Muscle of arm (tissue), 12 donors: Measurements from ENCODE around the gene CEP152. TPM values are rescaled to one million over a fixed set of nuclear protein-coding genes. Genes with fewer than 3 reads are reported as not detected.
A peak's percentile ranks its signal among the peaks of the same experiment; 100 is the strongest.
"Not testable (repeated sequence)": the region's sequence is repeated elsewhere in the genome, so short reads cannot be mapped to it uniquely, and the experiment has no call there.

ENCODE experiments used
- DNase-seq: peaks from one replicate; pipeline ENCODE4 v3.0.0-alpha.2; 2013
- polyA plus RNA-seq, 12 donors: library from polyadenylated mRNA; unstranded; fragments of 120-200 nt; gene quantifications; one replicate each; pipeline ENCODE4 v1.2.1, GENCODE V29; 2013; ENCODE audit not compliant: insufficient read length in 12 of 12

The CEP152 gene
- polyA plus RNA-seq, 12 donors = 1.7 to 7.9 (median 4.3) TPM; not detected in 1

DNA sequence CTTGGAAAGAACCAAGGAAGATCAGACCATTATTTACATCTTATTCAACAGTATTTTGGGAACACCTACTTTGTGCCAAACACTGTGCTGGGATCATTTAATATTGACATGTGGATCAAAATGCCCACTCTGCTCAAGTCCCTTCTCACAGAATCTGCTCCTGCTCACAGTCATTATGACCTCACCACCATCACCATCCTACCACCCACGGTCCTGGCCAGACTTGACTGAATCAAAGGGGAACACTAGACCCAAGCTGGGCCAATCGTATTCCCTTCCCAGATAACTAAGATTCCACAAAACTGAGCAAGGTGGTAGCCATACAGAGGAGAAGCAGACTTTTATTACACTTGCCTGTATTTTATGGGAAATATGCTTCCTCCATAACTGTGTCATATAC lies 3.4 kb upstream of the CEP152 start:
- DNase-seq = no peak

DNA sequence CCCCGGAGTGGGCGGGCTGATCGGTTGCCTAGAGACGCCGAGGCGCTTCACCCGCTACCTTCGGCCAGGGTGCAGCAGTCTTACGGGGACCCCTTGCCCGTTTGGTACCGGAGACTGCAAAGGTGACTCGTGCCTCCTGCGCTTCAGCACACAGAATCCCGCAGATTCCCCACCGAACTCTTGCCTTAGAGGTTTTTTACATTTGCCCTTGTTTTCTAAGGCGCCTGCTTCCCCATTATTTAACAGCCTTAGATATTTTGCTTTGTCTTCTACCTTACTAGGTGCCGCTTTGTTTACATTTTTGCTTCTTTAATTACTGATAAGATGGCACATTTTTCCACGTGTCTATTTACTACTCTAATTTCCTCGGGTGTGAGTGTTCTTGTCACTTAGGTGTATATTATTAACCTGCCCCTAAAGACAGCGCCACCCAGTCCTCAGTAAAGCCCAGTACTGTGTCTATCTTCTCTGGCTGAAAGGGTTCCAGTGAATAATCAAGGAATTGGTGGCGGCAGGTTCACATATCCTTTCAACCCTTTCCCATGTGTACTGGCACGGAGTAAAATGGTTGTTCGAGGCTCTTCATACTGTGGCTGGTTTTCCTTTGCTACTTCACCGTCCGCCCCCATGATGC lies 573 bp upstream of the CEP152 start:
- no peak for DNase-seq

DNA sequence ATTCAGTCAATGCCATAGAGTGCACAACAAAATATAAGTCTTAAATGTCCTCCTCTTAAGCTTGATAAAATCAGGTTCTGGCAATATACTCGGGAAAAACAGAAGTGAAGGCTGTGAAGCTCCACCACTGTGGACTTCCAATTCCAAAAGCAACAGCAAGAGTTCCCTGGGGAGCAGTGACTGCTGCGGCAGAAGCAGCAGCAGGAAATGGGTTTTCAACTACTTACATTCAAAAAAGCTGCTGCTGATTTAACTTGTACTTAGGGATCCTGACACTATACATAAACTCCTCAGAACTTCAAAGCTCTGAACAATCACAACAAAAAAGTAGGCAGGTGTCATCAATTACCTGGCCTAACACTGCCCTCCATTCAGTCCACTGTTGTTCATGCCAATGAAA lies 4.7 kb downstream of the CEP152 start:
- DNase-seq = no peak

DNA sequence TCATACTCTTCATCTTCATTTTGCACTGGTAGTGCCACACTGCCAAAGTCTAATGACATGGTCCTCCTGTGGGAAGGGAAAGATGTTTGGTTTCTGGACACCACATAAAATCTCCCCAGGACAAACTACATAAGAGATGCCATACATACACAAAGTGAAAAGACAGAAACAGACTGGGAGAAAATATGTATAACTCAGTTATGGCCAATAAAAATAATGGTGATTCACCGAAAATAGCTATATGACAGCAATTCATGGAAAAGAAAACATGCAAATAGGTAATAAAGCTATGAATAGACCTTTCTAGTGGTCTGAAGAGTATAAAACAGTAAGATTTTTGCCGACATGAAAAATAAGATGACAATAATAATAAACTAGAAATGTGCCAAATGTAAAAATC lies 5.3 kb downstream of the CEP152 start:
- DNase-seq = no peak

DNA sequence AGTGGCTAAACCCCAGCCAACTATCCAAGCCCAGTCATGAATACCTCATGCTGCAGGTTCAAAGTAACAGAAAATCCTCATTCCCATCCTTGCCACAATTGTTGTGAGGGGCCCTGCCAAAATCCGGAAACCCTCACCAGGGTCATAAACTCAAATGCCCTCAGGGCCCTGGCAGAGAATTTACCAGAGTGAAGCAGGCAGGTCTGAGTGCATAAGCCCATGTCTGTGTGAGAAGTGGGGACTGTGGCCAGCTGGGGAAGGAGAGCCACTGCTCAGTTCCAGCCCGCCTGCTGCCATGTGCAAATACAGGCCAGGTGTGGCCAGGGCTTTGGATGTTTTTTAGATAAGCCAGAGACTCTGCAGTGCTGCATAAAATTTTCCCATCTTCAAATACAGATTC lies 7.0 kb downstream of the CEP152 start:
- no peak for DNase-seq

DNA sequence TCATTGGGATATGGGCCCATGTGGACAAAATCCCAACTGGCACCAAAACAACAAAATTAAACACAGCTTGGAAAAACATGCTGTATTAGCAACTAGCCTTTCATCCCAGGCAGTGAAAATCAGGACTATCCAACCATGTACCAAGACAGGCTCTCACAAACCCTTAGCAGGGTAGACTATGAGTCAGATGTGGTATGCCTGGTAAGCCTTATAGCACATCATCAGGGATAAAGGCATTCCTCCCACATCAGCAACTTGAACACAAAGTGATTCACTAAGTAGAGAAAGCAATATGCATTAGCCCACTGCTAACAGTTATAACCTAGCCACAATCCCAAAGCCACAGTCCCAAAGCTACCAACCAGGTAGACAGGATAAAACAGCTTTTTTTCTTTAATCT lies 8.0 kb downstream of the CEP152 start:
- DNase-seq = no peak

DNA sequence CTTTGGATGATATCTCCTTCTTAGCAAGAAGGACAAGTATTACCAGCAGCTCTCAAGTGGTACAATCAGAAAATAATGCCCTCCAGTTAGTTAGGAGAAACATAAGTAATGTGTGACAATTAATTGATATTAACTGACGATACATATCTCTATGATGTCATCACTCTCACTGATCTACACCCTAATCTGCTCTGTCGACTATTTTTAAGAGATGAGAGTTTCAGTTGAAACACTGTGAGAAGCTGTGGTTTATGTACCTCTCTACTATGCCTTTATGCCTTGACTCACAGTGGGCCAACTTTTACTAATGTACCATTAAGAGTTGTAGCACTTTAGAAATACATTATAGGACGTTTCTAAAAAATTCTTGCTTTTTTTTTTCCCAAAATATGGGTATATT lies 8.6 kb downstream of the CEP152 start:
- no peak for DNase-seq

DNA sequence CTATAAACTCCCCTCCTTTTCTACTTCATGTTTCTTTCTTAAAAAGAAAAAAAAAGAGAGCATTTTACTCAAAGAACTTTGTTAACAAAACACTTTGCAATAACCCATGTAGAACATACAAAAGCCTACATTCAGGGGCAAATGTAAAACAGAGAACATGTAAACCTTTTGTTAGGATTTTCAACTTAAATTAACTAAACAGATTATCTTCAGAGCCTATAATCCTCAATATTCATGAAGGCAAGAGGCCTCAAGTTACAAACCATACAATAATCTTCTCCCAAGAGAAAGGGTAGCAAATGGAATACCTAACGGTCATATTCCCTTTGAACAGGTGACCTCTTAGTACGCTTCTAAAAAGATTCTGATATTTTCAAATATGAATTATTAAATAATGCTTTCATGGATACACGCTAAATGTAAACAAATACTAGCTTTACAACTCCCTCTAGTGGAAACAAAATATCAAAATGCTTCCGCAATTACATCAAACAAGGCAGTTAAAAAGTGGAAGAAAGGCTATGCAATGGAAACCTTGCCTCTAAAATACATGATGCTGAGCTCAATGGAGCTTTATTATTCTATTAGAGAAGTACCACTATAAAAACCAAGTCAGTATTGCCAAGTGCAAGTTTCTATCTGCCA lies 9.9 kb downstream of the CEP152 start:
- DNase-seq = peak; percentile 55

DNA sequence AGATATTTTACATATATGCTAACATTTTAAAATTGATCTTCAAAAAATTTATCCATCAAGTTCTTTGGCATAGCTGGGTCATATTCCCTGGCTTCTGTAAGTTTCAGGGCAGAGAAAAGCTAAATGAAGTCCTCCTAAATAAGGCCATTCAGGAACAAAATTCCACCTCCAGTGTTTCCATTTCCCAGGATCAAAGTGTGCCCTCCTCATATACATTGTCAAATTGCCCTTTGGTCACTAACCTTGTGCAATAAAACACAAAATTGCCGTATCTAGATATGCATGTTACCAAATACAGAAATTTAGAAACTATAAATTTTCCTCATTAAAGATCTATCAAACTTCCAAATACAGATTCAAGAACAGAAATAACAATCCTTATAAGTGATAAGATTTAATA lies 10.6 kb downstream of the CEP152 start:
- no peak for DNase-seq

DNA sequence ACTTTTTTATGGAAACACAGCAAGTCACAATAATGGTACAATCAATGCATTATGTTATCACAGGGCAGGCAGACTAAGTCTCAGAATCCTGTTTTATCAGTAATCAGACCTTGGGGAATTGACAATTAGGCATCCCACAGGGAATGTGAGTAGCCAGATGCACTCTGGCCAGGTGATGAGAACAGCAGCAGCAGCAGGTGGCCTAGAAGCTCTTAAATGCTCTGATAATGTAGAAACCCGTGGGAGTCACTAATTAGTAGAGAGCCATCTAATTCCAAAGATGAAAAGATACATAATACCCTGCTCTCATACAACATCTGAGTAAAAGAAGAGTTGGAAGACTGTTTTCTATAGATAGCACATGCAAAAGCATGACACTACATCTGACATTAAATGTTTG lies 12.6 kb downstream of the CEP152 start:
- no peak for DNase-seq

DNA sequence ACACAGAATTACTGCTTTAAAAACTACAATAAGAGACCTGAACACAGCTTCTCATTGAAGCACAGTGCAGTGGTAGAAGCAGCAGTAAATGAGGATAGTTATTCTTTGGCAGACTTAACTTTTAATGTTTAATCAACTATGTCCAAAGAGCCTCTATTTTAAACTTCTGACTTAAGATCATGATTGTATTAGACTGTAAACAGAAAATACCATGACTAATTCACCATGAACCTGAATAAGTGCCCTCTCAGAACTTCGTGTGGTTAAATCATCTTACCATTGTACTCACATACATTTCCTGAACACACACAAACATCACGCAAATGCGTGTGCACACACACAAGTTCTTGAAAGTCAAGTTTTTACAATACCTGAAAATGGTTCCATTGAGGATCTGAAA lies 13.9 kb downstream of the CEP152 start:
- no peak for DNase-seq

DNA sequence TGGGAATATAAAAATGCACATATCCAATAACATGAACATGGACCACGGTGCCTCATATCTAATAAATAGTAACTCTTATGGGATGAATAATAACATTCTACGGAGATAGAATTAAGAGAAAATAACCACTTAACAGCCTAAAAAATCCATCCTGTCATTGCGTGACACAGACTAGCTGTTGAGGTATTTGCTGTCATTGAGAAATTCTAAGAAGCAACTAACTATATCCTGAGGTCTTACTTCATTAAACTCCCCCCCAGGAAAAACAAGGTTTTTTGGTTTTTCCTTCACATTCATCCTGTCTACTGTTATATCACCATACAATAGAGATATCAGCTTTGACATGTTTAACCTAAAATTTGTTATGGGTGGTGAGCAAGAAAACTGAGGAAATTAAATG lies 14.3 kb downstream of the CEP152 start:
- DNase-seq = no peak

DNA sequence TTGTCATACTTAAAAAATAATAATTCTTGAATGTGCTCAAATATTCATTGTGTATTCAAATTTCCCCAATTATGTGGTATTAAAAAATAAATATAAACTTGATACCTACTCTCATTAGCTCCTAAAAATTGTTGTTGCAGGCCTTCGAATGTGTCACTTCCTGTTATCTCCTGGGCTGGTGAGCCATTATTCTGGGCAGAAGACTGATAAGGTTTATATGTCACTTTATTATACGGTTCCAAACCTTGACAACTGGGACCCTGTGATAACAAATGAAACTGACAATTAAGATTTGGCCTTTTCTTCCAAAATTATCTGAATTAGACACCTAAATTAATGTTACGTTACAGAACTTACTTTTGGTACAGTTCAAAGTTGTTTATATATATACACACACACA lies 15.0 kb downstream of the CEP152 start:
- DNase-seq = no peak

DNA sequence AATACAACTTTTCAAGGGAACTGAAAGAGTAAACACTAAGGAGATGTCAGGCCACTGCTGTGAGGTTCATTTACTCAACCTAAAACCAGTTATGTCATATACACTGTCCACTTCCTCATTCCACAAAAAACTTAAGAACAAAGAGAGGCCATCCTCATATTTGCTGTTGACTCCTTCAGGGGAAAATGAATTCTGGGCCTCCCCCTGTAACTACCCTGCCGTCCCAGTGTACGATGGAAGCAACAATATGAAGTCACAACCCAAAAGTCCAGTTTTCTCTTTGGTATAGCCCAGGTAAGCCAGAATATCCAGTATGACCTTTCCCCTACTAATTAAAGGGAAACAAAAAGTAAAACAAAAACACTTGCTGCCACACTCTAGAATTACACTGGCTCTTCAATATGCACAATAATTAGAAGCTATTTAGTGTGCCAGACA lies 16.2 kb downstream of the CEP152 start:
- DNase-seq = no peak

DNA sequence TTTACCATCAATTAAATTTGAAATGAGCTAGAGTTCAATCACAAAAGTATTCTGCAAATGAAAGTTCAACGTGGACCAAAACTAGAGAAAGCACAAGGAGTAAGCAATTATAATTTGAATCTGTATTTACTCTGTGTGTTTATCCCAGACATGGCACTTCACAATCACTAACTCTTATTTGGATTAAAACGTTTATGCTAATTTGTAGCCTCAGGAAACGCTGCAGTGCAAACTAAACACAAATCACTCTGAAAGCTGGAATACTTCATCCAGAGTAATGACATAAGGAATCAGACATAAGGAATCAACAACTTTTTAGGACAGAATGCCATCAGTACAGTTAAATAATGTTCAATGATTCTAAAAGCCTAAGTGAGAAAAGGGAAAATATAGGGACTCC lies 18.5 kb downstream of the CEP152 start:
- no peak for DNase-seq

DNA sequence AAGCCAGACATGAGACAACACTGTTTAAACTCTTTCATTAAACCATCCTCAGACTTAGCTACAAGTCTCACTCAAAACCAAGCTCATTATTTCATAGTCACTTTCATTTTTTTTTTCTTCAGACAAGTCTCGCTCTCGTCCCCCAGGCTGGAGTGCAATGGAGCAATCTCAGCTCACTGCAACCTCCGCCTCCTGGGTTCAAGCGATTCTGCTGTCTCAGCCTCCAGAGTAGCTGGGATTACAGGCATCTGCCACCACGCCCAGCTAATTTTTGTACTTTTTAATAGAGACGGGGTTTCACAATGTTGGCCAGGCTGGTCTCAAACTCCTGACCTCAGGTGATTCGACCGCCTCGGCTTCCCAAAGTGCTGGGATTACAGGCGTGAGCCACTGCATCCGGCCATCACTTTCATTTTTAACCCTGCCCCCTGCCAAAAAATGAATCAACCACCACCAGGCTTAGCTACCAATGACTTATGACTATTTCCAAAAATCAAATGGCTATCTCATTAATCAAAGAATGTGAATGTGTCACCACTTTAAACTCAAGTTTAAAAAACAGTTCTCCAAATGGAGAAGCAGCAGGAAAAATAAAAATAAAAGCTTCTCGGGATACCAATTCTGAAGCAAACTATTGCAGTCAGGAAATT lies 20.3 kb downstream of the CEP152 start:
- not testable (repeated sequence) for DNase-seq

DNA sequence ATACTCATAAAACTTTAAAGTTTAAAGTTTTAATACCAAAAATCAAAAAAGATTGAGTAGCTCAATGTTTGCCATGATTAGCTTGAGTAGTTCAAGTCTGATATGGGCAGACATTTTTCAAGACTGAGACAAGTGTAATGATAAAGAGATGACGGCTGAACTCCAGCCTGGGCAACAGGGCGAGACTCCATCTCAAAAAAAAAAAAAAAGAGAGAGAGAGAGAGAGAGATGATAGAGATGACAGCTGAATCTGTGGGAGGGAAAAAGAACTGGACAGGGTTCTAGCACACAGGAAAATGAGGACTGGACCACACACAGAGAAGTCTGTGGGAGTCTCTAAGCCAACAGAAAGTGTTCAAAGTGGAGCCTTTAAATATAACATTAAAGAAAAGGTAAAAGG lies 25.2 kb downstream of the CEP152 start:
- DNase-seq = no peak

DNA sequence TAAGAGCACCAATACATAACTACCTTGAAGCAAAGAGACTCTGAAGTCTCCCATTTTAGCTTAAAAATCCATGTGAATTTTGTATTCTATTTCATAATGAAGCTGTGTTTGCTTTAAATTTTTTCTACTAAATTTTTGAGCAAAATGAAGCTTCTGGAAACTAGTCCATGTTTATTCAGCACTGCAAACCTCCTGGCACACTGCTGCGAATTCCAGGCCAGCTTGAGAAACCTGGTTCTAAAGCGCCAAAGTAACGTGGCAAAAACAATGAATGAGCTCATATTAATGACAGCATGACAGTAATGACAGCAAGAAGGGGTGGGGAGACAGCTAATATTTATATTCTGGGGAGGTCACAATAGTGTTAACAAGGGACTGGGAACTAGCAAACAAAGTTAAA lies 25.7 kb downstream of the CEP152 start:
- no peak for DNase-seq

DNA sequence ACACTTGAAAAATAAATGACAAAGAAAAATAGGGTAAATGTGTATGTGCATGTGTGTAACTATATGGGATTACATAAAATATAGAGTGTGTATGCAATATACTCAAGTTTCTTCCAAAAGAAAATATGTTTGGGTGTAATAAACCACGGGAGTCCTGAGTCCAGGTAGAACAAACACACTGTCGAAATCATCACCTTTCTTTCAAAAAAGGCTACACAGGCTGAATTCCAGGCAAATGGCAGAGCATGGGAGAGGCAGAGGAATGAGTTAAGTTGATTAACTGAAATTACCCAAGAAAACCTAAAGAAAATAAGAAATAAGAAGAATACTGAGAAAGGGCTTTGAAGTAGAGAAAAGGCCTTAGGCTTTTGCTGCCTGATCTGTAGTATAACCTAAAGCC lies 26.1 kb downstream of the CEP152 start:
- DNase-seq = no peak

DNA sequence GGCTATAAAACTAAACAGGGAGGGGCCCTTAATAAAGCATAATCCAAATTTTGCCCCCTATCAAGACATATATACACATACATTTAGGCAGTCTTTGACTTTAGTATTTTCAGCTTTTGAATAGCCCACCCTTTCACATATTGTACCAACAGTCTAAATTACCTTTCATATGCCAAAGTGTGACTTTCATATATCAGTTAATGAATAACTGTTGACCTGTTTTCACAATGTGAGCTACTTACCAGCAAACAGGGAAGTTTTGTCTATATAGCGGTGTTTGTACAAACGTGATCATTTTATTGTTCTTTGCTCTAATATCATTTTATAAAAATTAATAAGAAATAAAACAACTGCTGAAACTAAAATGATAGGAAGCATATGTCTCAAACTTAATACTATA lies 28.0 kb downstream of the CEP152 start:
- DNase-seq = no peak

DNA sequence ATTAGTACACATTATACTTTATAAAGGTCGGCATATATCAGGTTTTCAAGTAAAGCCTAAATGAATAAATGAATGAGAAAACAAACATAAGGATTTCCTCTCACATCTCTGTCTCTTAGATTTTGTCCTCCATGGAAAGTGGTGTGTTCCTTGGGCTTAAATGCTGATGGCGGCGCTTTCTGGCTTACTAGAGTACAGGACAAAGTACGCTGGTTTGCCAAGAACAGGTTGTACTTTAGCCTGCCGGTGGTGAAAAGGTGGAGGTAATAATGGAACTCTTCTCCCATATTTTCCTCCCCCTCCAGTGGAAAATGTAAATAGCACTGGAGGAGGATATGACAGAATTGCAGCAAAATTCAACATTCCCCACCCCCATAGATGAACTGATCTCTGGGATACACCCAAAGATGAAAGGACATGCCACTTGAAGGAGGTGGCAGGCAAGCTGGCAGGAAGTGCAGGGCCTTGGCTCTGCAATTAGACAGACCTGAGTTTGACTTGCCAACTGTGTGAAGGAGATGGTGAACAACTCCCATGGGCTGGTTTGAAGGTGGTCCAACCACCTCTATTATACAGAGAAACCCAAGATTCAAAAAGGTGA lies 29.3 kb downstream of the CEP152 start:
- DNase-seq = no peak

DNA sequence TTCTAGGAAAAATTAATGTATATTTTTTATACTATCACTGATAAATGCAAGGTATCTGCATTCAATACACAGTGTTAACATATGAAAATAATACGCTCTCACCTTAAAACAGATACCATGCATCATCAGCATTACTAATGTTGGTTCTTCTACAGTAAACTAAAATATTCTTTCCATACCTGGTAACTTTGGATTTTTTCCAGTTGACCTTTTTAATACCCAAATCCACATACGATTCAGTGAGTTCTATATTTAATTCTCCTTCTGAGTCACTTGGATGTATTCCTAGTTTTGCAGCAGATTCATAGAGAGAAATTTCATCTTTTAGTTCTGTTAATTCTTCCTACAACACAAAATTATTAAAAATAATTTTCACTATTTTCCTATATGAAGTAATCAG lies 29.9 kb downstream of the CEP152 start:
- no peak for DNase-seq

DNA sequence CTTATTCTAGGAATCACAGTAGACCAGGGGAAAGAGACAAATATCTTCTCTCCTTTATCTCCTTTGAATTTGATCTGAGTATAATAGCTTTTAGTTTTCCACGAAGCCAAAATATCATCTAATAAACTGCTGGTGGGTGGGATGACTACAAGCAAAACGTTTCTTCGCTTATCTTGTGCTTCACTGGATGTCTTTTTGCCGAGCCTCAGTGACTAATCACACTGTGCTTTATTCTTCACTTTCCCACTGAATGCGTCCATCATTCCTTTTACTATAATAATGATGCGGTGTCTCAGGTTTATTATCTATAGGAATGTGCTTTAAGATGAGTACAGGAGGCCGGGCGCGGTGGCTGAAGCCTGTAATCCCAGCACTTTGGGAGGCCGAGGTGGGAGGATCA lies 32.5 kb downstream of the CEP152 start:
- no peak for DNase-seq
